ENCODE results near the gene PIP5K1B.

The PIP5K1B gene

GRCh38 chr9:68780380-68780712, 75.3 kb downstream of the PIP5K1B start:
- peaks cover 38% of the 10 kb centered on the region for H4K20me1 ChIP-seq (ENCODE audit: insufficient read depth, low read length, poor library complexity, severe bottlenecking)
- H2AFZ ChIP-seq (ENCODE audit: low read length): peak overlapping the region; percentile 100; the same call in 1 of the 2 replicates
- no peak for TF ChIP-seq CTCF (conservative IDR thresholded peaks at IDR 0.05; ENCODE audit: low read length)
- no peak for TF ChIP-seq EZH2phosphoT487 (IDR thresholded peaks at IDR 0.05; ENCODE audit: borderline replicate concordance)
- H3K4me3 ChIP-seq (ENCODE audit: low read length, poor library complexity, severe bottlenecking): peak overlapping the region; percentile 100
- H3K36me3 ChIP-seq (ENCODE audit: insufficient read depth, low read length): no peaks in the 10 kb centered on the region
- peaks cover 65% of the 10 kb centered on the region for H3K4me1 ChIP-seq (ENCODE audit: insufficient read depth, low read length, poor library complexity, severe bottlenecking)
- H3K9me2 ChIP-seq (replicated peaks; ENCODE audit: low read depth, low read length): no peaks in the 10 kb centered on the region
- H3K4me2 ChIP-seq (ENCODE audit: low read depth, low read length, poor library complexity, severe bottlenecking): peak overlapping the region; percentile 91
- no peaks in the 10 kb centered on the region for H3K9me3 ChIP-seq (ENCODE audit: insufficient read depth, low read depth, low read length)
- H3K79me2 ChIP-seq (ENCODE audit: insufficient read depth, low read length): peaks cover 61% of the 10 kb centered on the region
- no peaks in the 10 kb centered on the region for H3F3A ChIP-seq (ENCODE audit: low read depth)
- H3K27me3 ChIP-seq (ENCODE audit: insufficient read depth, low read length, poor library complexity, severe bottlenecking): no peaks in the 10 kb centered on the region
- H3K9ac ChIP-seq (ENCODE audit: low read depth, low read length, poor library complexity, severe bottlenecking): peak overlapping the region; percentile 99

- no peaks in the 10 kb centered on the region for H3K9me3 ChIP-seq (ENCODE audit: insufficient read depth, low read depth, low read length)
- H3K9ac ChIP-seq (ENCODE audit: low read depth, low read length, poor library complexity, severe bottlenecking): peak overlapping the region; percentile 99
- TF ChIP-seq CTCF (conservative IDR thresholded peaks at IDR 0.05; ENCODE audit: low read length): no peak
- TF ChIP-seq EZH2phosphoT487 (IDR thresholded peaks at IDR 0.05; ENCODE audit: borderline replicate concordance): no peak
- peaks cover 69% of the 10 kb centered on the region for H3K4me1 ChIP-seq (ENCODE audit: insufficient read depth, low read length, poor library complexity, severe bottlenecking)
- H3K79me2 ChIP-seq (ENCODE audit: insufficient read depth, low read length): peaks cover 61% of the 10 kb centered on the region
- peak overlapping the region; percentile 100 for H3K4me3 ChIP-seq (ENCODE audit: low read length, poor library complexity, severe bottlenecking)
- no peaks in the 10 kb centered on the region for H3K36me3 ChIP-seq (ENCODE audit: insufficient read depth, low read length)
- no peak overlapping the region for H2AFZ ChIP-seq (ENCODE audit: low read length)
- H3K27me3 ChIP-seq (ENCODE audit: insufficient read depth, low read length, poor library complexity, severe bottlenecking): no peaks in the 10 kb centered on the region
- H3F3A ChIP-seq (ENCODE audit: low read depth): no peaks in the 10 kb centered on the region
- H4K20me1 ChIP-seq (ENCODE audit: insufficient read depth, low read length, poor library complexity, severe bottlenecking): peaks cover 38% of the 10 kb centered on the region
- H3K4me2 ChIP-seq (ENCODE audit: low read depth, low read length, poor library complexity, severe bottlenecking): peak overlapping the region; percentile 91
- no peaks in the 10 kb centered on the region for H3K9me2 ChIP-seq (replicated peaks; ENCODE audit: low read depth, low read length)
Observed at GRCh38 chr9:68780720-68781119, 75.7 kb downstream of the PIP5K1B start.

GRCh38 chr9:68781928-68782327, 76.9 kb downstream of the PIP5K1B start:
- no peaks in the 10 kb centered on the region for H3K27me3 ChIP-seq (ENCODE audit: insufficient read depth, low read length, poor library complexity, severe bottlenecking)
- H3K9me2 ChIP-seq (replicated peaks; ENCODE audit: low read depth, low read length): no peaks in the 10 kb centered on the region
- peak overlapping the region; percentile 99 for H3K9ac ChIP-seq (ENCODE audit: low read depth, low read length, poor library complexity, severe bottlenecking)
- no peaks in the 10 kb centered on the region for H3K9me3 ChIP-seq (ENCODE audit: insufficient read depth, low read depth, low read length)
- H3K4me1 ChIP-seq (ENCODE audit: insufficient read depth, low read length, poor library complexity, severe bottlenecking): peaks cover 72% of the 10 kb centered on the region
- TF ChIP-seq EZH2phosphoT487 (IDR thresholded peaks at IDR 0.05; ENCODE audit: borderline replicate concordance) (no peak), CTCF (conservative IDR thresholded peaks at IDR 0.05; ENCODE audit: low read length) (no peak)
- H3F3A ChIP-seq (ENCODE audit: low read depth): no peaks in the 10 kb centered on the region
- H3K4me2 ChIP-seq (ENCODE audit: low read depth, low read length, poor library complexity, severe bottlenecking): peak overlapping the region; percentile 91
- peak overlapping the region; percentile 100 for H3K4me3 ChIP-seq (ENCODE audit: low read length, poor library complexity, severe bottlenecking)
- H2AFZ ChIP-seq (ENCODE audit: low read length): no peak overlapping the region
- peaks cover 61% of the 10 kb centered on the region for H3K79me2 ChIP-seq (ENCODE audit: insufficient read depth, low read length)
- peaks cover 38% of the 10 kb centered on the region for H4K20me1 ChIP-seq (ENCODE audit: insufficient read depth, low read length, poor library complexity, severe bottlenecking)
- H3K36me3 ChIP-seq (ENCODE audit: insufficient read depth, low read length): no peaks in the 10 kb centered on the region

Measured in Loucy (cell line).